Activated CD4-positive, CD25-positive, alpha-beta regulatory T cell treated with anti-CD3 and anti-CD28 coated beads, Interleukin-2, amount 50 U/mL, for 24 hours (primary cell): ENCODE results near the gene FUZ.

Experiments used
- ATAC-seq, 2 donors: fragments of 150-1000 bp; cut with Tn5 transposase; one replicate each; pipeline ENCODE4 v1.10.0; 2021; ENCODE audit warnings: mild to moderate bottlenecking in 1 of 2, moderate library complexity in 1 of 2

The FUZ gene

GRCh38 chr19:49812997-49813861 lies at the start of gene FUZ:
TSS of gene FUZ (minus strand) at chr19:49813292. CDS start at chr19:49813106, 186 bp downstream.
- peak; percentile 70 to 72 for ATAC-seq

GRCh38 chr19:49862391-49863253 lies 49.5 kb upstream of the FUZ start:
- ATAC-seq: no peak

GRCh38 chr19:49861541-49862378 lies 48.7 kb upstream of the FUZ start:
- no peak for ATAC-seq

DNA sequence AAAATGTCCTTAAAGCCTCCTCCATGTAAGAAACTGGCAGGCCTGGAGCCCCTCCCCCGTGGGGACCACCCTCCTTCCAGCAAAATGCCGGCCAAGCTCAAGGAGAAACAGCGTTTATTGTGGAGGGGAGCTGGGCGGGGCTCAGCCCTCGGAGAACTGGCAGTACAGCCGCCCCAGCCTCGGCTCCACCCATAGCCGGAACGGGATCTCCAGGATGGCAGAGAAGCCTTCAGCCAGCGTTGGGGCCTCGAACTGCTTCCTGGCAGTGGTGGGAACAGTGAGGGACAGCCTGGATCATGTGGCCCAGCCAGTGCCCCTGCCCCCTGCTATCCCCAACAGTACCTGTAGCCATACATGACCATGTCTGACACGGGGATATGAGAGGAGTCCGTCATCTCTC lies 48.0 kb upstream of the FUZ start:
- no peak for ATAC-seq

DNA sequence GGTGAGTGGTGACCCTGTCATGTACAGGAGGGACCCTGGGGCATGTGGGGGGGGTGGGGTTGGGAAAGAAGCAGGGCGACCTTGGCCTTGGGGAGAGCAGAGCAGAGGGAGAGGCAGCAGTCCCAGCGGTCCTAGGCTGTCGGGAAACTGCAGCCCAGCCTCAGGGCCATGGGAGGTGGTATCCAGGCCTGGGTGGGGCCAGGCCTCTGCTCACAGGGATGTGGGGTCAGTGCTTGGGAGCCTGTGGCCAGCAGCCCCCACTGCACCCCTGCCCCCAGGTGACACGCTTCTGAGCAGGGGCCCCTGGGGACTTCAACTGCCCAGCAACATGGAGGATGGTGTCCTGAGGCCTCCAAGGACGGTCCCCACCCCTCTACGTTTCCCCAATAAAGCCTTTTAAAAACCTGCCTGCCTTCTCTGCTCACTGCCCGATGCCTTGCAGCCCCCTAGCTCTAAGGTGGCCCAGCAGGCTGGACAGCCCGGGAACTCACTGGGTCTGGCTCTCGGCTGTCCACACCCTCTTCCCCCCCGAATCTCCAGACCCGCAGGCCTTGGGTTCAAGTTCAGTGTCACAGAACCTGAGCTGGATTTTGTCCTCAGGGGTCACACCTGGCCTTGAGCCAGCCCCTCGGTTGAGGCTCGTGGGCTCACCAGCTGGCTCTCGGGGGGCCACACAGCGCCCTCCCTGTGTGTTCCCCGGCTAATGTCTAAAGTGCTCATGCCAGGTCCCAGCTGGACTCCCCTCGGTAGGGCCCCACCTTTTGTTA lies 47.4 kb upstream of the FUZ start:
- no peak for ATAC-seq

DNA sequence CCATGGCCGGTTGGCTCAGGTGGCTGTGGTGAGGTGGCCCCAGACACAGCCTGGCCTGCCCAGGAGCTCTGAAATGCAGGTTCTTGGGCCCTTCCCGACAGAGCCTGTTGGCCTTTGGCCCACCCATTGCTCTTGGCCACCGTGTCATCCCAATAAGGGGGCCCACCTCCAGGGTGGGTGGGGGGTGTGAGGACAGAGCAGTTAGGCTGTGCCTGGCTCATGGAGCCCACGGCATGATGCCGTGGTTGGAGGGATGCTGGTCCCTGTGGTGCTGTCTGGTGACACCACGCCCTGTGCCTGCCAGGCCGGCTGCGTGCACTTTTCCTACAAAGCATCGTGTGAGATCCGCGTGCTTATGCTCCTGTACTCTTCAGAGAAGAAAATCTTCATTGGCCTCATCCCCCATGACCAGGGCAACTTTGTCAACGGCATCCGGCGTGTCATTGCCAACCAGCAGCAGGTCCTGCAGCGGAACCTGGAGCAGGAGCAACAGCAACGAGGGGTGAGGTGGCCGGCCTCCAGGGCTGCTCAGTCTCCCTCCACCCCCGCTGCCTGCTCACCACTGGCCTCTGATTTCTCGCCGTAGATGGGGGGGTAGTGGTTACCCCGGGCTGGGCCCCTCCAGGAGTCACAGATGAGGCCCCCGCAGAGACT lies 46.7 kb upstream of the FUZ start:
- ATAC-seq: no peak

- ATAC-seq: no peak
These were observed 45.2 kb upstream of the FUZ start for GRCh38 chr19:49858088-49858985.

DNA sequence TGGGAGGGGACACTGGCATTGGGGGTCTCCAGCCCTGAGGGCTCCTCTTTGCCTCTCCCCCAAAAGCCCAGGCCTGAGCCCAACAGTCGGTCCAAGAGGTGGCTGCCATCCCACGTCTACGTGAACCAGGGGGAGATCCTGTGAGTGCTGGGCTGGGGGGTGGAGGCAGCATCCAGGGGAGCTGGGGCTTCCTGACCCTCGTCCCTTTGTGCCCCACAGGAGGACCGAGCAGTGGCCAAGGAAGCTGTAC lies 44.7 kb upstream of the FUZ start:
- ATAC-seq: no peak

GRCh38 chr19:49857061-49857837 lies 44.2 kb upstream of the FUZ start:
- ATAC-seq: no peak

DNA sequence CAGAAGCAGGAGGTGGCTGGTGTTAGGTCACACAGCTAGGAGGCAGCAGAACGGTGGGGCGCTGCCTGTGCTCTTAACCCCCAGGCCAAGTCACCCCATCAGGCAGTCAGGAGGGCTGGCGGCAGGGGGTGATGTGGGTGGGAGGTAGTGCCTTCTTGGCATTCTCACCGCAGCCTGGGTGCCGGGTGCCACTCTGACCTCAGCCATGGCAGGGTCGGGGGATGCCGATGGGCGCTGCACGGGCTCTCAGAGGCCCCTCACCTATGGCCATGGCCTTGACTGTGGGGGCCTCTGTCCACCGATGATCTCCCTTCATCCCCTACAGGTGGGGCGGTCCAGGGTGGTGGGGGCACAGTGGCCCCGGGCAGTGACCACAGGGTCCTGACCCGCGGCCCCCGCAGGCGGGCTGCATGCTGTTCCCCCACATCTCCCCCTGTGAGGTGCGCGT lies 43.5 kb upstream of the FUZ start:
- no peak for ATAC-seq

DNA sequence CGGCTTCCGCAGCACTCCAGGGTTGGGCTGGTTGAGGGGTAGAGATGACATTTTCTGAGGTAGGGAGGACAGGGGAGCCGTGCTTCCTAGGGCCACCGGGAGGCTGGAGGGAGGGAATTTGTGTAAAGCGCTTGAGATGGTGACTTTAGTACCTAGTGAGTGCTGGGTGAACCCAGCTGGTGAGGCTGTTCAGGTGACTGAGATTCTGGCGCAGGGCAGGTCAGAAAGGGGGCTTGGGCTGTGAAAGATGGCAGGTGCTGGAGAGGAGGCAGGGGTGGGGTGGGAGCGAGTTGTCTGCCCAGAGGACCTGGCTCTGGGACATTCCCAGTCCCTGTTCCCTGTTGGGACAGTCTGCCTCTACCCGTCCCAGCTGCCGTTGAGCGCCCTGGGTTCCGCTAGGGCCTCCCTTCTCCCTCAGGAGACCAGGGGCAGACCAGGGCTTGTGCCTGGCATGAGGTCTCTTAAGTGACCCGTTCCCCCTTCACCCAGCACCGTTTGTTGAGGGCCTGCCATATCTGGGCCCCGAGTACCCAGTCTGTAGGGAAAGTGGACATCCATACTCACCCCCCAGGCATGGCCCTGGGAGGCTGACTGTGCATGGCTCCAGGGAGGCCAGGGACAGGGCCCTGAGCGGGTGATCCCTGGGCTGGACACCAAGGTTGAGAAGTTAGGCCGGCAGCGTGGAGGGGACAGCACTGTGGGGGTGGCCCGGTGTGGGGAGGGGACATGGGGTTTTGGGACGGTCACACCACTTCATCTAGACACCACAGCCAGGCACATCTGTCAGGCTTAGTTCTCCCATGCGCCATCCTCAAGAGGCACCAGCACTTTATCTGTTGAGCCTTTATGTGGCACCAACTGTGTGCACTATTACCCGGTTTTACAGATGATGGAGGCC lies 42.8 kb upstream of the FUZ start:
- no peak for ATAC-seq

DNA sequence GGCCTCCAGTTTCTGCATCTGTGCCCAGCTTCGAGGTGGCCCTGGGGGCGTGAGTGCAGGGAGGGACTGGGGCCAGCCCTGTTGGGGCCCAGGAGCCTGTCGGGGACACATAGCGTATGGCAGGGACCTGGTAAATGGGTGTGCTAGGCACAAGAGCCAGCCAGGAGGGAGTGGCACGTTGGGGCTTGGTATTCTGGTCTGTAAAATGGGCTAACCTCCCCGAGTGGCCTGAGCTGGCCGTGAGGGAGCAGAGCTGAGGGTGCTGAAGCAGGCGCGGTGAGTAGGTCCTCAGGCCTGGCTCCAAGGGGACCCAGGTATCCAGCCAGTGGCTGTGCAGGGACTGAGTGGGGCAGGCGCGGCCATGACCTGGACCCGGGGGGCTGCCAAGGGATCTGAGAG lies 42.2 kb upstream of the FUZ start:
- ATAC-seq: no peak

- ATAC-seq: no peak
These were observed 41.5 kb upstream of the FUZ start for GRCh38 chr19:49854378-49855263.

GRCh38 chr19:49853852-49854377 lies 40.8 kb upstream of the FUZ start:
- ATAC-seq: no peak

- no peak for ATAC-seq
These were observed 39.6 kb upstream of the FUZ start for GRCh38 chr19:49852631-49853126.

DNA sequence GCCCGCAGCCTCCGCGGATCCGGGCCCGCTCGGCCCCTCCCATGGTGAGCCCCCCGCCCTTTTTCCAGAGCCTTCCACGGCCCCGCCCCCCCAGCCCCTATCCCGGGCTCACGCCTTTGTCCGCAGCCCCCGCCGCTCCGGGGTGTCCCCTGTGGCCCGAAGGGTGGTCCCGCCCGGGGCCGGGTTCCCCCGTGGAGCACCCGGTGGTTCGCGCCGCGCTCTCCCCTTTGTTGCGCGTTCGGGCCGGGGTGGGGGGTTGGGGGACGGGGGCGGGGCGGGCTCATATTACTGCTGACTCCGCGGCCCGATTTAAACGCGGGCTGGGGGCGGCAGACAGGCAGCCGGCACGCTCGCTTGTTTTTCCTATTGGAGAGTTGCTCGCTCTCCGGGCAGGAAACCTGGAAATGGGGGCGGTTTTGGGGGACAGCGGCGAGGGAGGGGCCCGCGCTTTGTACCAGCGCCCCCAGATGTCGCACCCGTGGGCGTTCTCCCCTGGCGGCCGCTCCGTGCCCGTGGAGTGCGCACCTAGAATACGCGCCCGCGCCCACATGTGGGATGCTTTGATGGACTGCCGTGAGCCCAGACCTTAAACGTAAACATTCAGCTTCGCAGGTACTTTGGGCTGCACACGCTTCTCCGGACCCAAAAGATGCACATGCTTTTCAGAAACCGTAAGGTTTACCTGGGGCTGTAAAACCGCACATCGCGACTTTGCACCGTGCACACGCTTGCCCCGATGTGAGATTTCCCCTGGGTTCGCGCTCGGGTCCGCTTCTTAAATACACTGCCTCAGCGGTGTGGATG lies 38.6 kb upstream of the FUZ start:
- no peak for ATAC-seq
